ENCODE measurements around the gene COX7A2.

COX7A2 gene

GRCh38 chr6:75220357-75220756, 23.2 kb downstream of the COX7A2 start:
- no peak for DNase-seq (ENCODE audit: low read depth)

GRCh38 chr6:75219263-75219662, 24.3 kb downstream of the COX7A2 start:
- DNase-seq (ENCODE audit: low read depth), result no peak

- no peak for DNase-seq (ENCODE audit: low read depth)
Measured at GRCh38 chr6:75217193-75217592, 26.4 kb downstream of the COX7A2 start.

- DNase-seq (ENCODE audit: low read depth), result no peak
Measured at GRCh38 chr6:75215291-75215690, 28.3 kb downstream of the COX7A2 start.

- DNase-seq (ENCODE audit: low read depth), result no peak
Measured at GRCh38 chr6:75213732-75214131, 29.9 kb downstream of the COX7A2 start.

- DNase-seq (ENCODE audit: low read depth), result no peak
Measured at GRCh38 chr6:75213112-75213511, 30.5 kb downstream of the COX7A2 start.

- DNase-seq (ENCODE audit: low read depth), result no peak
Measured at GRCh38 chr6:75211920-75212590, 31.5 kb downstream of the COX7A2 start.

GRCh38 chr6:75210885-75211739, 32.5 kb downstream of the COX7A2 start:
- no peak for DNase-seq (ENCODE audit: low read depth)

GRCh38 chr6:75209184-75209723, 34.3 kb downstream of the COX7A2 start:
- no peak for DNase-seq (ENCODE audit: low read depth)

GRCh38 chr6:75208298-75209183, 35.1 kb downstream of the COX7A2 start:
- DNase-seq (ENCODE audit: low read depth), result peak; percentile 38

- no peak for DNase-seq (ENCODE audit: low read depth)
Measured at GRCh38 chr6:75206576-75207342, 36.8 kb downstream of the COX7A2 start.

GRCh38 chr6:75205776-75206575, 37.6 kb downstream of the COX7A2 start, which contains the start of gene COL12A1:
COL12A1 (minus strand) TSS chr6:75206053; CDS start chr6:75202792, 3,261 bp downstream.
- DNase-seq (ENCODE audit: low read depth), result no peak

GRCh38 chr6:75204959-75205775, 38.4 kb downstream of the COX7A2 start:
- DNase-seq (ENCODE audit: low read depth), result no peak

GRCh38 chr6:75204217-75204958, 39.2 kb downstream of the COX7A2 start:
- DNase-seq (ENCODE audit: low read depth), result no peak

GRCh38 chr6:75203721-75204120, 39.9 kb downstream of the COX7A2 start:
- DNase-seq (ENCODE audit: low read depth), result no peak

GRCh38 chr6:75202676-75203131, 40.9 kb downstream of the COX7A2 start:
- DNase-seq (ENCODE audit: low read depth), result no peak

GRCh38 chr6:75201901-75202672, 41.5 kb downstream of the COX7A2 start:
- DNase-seq (ENCODE audit: low read depth), result no peak

- no peak for DNase-seq (ENCODE audit: low read depth)
Measured at GRCh38 chr6:75201021-75201420, 42.6 kb downstream of the COX7A2 start.

Data from T-helper 22 cell (primary cell).